Tibial artery (tissue), 4 donors: ENCODE data around the gene FCER2.

ENCODE experiments used
- DNase-seq, 2 donors: peaks; one replicate each; pipeline ENCODE4 v3.0.0-alpha.2; 2019
- H3K27ac ChIP-seq, 2 donors: fragments of 200-600 bp; sonication (generic) in 1 of 2; 1 replicate in 1 of 2; 2 replicates in 1 of 2; pipeline ENCODE4 v1.5.1; 2018 to 2019; ENCODE audit warnings: mild to moderate bottlenecking in 1 of 2
- H3K27me3 ChIP-seq, 2 donors: fragments of 200-600 bp; sonication (generic) in 1 of 2; one replicate each; pipeline versions ENCODE4 v1.5.1 to v1.6.0; 2016 to 2019
- H3K36me3 ChIP-seq, 3 donors: fragments of 200-600 bp; sonication (generic) in 2 of 3; one replicate each; pipeline ENCODE4 v1.5.1; 2016 to 2019; ENCODE audit warnings: mild to moderate bottlenecking in 2 of 3
- H3K4me1 ChIP-seq, 4 donors: fragments of 200-600 bp; sonication (generic) in 2 of 4; 1 replicate in 3 of 4; 2 replicates in 1 of 4; pipeline ENCODE4 v1.5.1; 2016 to 2019
- H3K4me3 ChIP-seq, 2 donors: fragments of 200-600 bp; sonication (generic) in 1 of 2; 1 replicate in 1 of 2; 2 replicates in 1 of 2; pipeline ENCODE4 v1.5.1; 2018 to 2019; ENCODE audit warnings: mild to moderate bottlenecking in 2 of 2
- H3K9me3 ChIP-seq, 3 donors: fragments of 200-600 bp; sonication (generic) in 1 of 3; one replicate each; pipeline ENCODE4 v1.5.1; 2016 to 2019
- CTCF ChIP-seq, 2 experiments: fragments of 200-600 bp in 1 of 2; fragments of 450-650 bp in 1 of 2; IDR thresholded peaks; one replicate each; pipeline ENCODE4 v1.5.1; 2017 to 2019; ENCODE audit warnings: antibody characterized with exemption in 2 of 2, mild to moderate bottlenecking in 1 of 2, moderate library complexity in 1 of 2
- intact Hi-C: fragments of 100-400 bp; cut with DNase I; formaldehyde crosslinking; loops from one replicate; pipeline ENCODE4 v1.15.0; 2023; ENCODE audit warnings: low total_unique reads

Gene FCER2

GRCh38 chr19:7676854-7677253 lies 25.1 kb downstream of the FCER2 start, which contains the start of gene MCEMP1:
Gene MCEMP1 (plus strand): TSS chr19:7677090. CDS start chr19:7677121, 31 bp downstream.
- TF ChIP-seq CTCF (IDR thresholded peaks at IDR 0.05), result no peak
- DNase-seq, result no peak
- Histone ChIP-seq H3K4me3 (no peak within 1 kb of the TSS), H3K9me3 (no peaks in the 10 kb centered on the region), H3K4me1 (peaks cover 0 to 11% (median 6%) of the 10 kb centered on the region in 4 donors), H3K36me3 (no peaks in the 10 kb centered on the region), H3K27ac (no peak within 1 kb of the TSS), H3K27me3 (peaks cover 0 to 54% of the 10 kb centered on the region in 2 donors)
- intact Hi-C loops, result loop anchor here (10.0 kb wide), 1 partner anchor 322 kb away; no protein-coding TSS in a partner anchor

GRCh38 chr19:7676376-7676775 lies 25.6 kb downstream of the FCER2 start:
- H3K27ac ChIP-seq, result no peak overlapping the region
- no peak for TF ChIP-seq CTCF (IDR thresholded peaks at IDR 0.05)
- intact Hi-C loops, result loop anchor here (10.0 kb wide), 1 partner anchor 322 kb away; no protein-coding TSS in a partner anchor
- H3K27me3 ChIP-seq, result peaks cover 0 to 58% of the 10 kb centered on the region in 2 donors
- no peaks in the 10 kb centered on the region for H3K36me3 ChIP-seq
- no peak overlapping the region for H3K4me3 ChIP-seq
- H3K4me1 ChIP-seq, result peaks cover 0 to 6% (median 4%) of the 10 kb centered on the region in 4 donors
- H3K9me3 ChIP-seq, result no peaks in the 10 kb centered on the region
- peak in 1 of 2 donors; percentile 44 for DNase-seq

- Histone ChIP-seq H3K27me3 (peaks cover 0 to 67% of the 10 kb centered on the region in 2 donors), H3K27ac (no peak overlapping the region), H3K36me3 (no peaks in the 10 kb centered on the region), H3K4me1 (peaks cover 0 to 6% (median 0%) of the 10 kb centered on the region in 4 donors), H3K9me3 (no peaks in the 10 kb centered on the region), H3K4me3 (no peak overlapping the region)
- intact Hi-C loops, result loop anchor here (10.0 kb wide), 1 partner anchor 320 kb away; no protein-coding TSS in a partner anchor
- peak; percentile 68 to 73 for DNase-seq
- TF ChIP-seq CTCF (IDR thresholded peaks at IDR 0.05), result no peak
These were observed 27.6 kb downstream of the FCER2 start for GRCh38 chr19:7674010-7675005.

GRCh38 chr19:7672522-7672921 lies 29.4 kb downstream of the FCER2 start:
- TF ChIP-seq CTCF (IDR thresholded peaks at IDR 0.05), result no peak
- no peak for DNase-seq
- no peaks in the 10 kb centered on the region for H3K9me3 ChIP-seq
- intact Hi-C loops, result loop anchor here (10.0 kb wide), 1 partner anchor 318 kb away; no protein-coding TSS in a partner anchor
- no peak overlapping the region for H3K4me3 ChIP-seq
- no peak overlapping the region for H3K27ac ChIP-seq
- H3K36me3 ChIP-seq, result no peaks in the 10 kb centered on the region
- H3K4me1 ChIP-seq, result peaks cover 0 to 6% (median 0%) of the 10 kb centered on the region in 4 donors
- H3K27me3 ChIP-seq, result peaks cover 0 to 58% of the 10 kb centered on the region in 2 donors

GRCh38 chr19:7670790-7671189 lies 31.1 kb downstream of the FCER2 start:
- H3K27ac ChIP-seq, result no peak overlapping the region
- no peaks in the 10 kb centered on the region for H3K9me3 ChIP-seq
- no peak overlapping the region for H3K4me3 ChIP-seq
- H3K27me3 ChIP-seq, result peaks cover 0 to 43% of the 10 kb centered on the region in 2 donors
- H3K36me3 ChIP-seq, result no peaks in the 10 kb centered on the region
- TF ChIP-seq CTCF (IDR thresholded peaks at IDR 0.05), result no peak
- intact Hi-C loops, result loop anchor here (10.0 kb wide), 1 partner anchor 316 kb away; no protein-coding TSS in a partner anchor
- H3K4me1 ChIP-seq, result peaks cover 0 to 6% (median 0%) of the 10 kb centered on the region in 4 donors
- DNase-seq, result no peak
